Omental fat pad (tissue), 4 donors: ENCODE results near the gene ADAM19. TPM values are rescaled to one million over a fixed set of nuclear protein-coding genes. Genes with fewer than 3 reads are reported as not detected.

Source experiments
- ATAC-seq: fragments of 150-250 bp; one replicate; pipeline ENCODE4 v1.9.1; 2016; ENCODE audit warnings: mild to moderate bottlenecking, moderate library complexity; ENCODE audit not compliant: low FRiP score
- DNase-seq: peaks from one replicate; pipeline ENCODE4 v3.0.0-alpha.2; 2019; ENCODE audit warnings: low spot score
- total RNA-seq, 4 donors: library from RNA; depleted of rRNA; stranded (reverse); fragments of >200 nt; gene quantifications; one replicate each; pipeline ENCODE4 v1.1.0, GENCODE V29; 2016
- TF ChIP-seq, protein P1 (sequence below), 3 donors: fragments of 450-650 bp; IDR thresholded peaks; one replicate each; pipeline ENCODE4 v1.5.1; 2016 to 2017; ENCODE audit warnings: antibody characterized with exemption in 3 of 3, mild to moderate bottlenecking in 3 of 3, moderate library complexity in 2 of 3

ADAM19 gene
- total RNA-seq, 4 donors from 2014 or later = 2.1 to 18.0 (median 9.1) TPM

DNA sequence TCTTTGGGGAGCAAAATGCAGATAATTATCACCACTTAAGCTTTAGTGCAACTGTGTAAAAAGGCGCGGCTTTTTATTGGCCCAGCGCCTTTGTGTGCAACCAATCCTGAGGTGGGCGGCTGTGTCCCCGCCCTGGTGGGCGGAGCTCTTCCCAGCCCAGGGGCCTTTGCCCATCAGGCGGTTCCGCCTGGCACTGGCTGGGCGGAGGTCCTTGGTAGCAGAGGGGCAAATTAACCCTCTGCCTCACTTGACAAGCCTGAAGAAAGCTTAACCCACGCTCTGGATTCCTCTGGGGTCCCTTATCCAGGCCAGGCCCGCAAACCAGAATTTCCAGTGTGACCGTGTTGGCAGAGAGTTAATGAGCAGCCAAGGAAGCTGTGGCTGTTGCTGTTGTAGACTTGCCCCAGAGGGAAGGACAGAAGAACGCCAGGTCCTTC lies 128.4 kb downstream of the ADAM19 start:
- TF ChIP-seq, protein P1, sequence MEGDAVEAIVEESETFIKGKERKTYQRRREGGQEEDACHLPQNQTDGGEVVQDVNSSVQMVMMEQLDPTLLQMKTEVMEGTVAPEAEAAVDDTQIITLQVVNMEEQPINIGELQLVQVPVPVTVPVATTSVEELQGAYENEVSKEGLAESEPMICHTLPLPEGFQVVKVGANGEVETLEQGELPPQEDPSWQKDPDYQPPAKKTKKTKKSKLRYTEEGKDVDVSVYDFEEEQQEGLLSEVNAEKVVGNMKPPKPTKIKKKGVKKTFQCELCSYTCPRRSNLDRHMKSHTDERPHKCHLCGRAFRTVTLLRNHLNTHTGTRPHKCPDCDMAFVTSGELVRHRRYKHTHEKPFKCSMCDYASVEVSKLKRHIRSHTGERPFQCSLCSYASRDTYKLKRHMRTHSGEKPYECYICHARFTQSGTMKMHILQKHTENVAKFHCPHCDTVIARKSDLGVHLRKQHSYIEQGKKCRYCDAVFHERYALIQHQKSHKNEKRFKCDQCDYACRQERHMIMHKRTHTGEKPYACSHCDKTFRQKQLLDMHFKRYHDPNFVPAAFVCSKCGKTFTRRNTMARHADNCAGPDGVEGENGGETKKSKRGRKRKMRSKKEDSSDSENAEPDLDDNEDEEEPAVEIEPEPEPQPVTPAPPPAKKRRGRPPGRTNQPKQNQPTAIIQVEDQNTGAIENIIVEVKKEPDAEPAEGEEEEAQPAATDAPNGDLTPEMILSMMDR (IDR thresholded peaks at IDR 0.05) = no peak
- no peak for ATAC-seq
- no peak for DNase-seq

DNA sequence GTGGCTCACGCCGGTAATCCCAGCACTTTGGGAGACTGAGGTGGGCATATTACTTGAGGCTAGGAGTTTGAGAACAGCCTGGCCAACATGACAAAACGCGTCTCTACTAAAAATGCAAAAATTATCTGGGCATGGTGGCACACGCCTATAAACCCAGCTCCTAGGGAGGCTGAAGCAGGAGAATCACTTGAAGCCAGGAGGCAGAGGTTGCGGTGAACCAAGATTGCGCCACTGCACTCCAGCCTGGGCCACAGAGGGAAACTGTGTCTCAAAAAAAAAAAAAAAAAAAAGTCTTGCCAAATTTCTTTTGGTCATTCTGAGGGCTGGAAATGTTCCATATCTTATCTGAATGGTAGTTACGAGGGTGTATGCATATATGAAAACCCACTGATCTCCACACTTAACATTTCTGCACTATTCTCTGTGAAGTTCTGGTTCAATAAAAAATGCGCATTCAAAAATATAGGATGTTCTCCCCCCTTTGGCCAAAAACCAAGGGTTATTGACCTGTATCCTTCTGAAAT lies 129.1 kb downstream of the ADAM19 start:
- no peak for DNase-seq
- TF ChIP-seq, protein P1 (IDR thresholded peaks at IDR 0.05) = no peak
- ATAC-seq = no peak

DNA sequence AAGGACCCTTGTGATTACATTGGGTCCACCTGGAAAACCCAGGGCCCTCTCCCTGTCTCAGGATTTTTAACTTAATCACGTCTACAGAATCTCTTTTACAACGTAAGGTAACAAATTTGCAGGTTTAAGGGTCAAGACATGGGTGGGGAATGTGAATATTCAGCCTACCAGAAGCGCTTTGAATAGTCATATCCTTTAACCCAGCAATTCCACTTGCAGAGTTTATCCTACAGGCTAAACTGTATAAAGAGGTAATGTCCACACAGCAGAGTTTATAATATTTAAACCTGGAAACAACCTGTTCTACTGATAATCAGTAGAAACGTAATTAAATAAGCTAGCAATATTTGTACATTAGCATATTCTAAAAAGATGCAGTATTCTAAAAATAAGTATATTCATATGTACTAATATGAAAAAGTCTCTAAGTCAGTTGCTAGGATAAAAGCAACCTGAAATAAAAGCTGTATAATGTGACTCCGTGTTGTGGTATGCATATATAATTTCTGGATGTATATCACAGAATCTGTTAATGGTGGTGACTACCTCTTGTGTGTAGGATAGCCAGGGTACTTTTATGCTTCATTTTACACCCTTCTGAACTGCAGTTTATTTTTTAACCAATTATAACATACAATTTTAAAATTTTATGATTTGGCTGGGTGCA lies 129.7 kb downstream of the ADAM19 start:
- DNase-seq = no peak
- ATAC-seq = no peak
- TF ChIP-seq, protein P1 (IDR thresholded peaks at IDR 0.05) = no peak

DNA sequence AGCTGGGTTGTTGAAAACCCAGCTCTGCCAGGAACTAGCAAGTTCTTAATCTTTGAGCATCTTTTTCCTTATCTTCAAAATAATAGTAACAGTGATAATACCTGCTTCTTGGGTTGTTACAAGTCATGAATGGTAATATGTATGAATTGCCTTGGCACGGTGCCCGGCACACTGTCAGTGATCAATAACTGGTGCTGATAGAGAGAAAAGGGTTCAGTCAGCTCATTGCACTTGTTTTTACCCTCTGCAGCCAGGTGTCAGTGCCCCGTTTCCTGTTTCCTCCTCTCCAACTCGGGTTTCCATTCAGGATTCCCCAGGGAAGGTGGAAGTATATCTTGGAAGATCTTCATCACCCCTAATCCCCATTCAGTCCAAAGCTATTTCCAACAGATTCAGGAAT lies 131.4 kb downstream of the ADAM19 start:
- ATAC-seq = no peak

GRCh38 chr5:157443041-157443549 lies 132.5 kb downstream of the ADAM19 start:
- TF ChIP-seq, protein P1 (IDR thresholded peaks at IDR 0.05) = no peak
- DNase-seq (no peak), ATAC-seq (no peak)

More for the DNA sequence above, 131.4 kb downstream of the ADAM19 start:
- DNase-seq = no peak
- TF ChIP-seq, protein P1 (IDR thresholded peaks at IDR 0.05) = no peak

- DNase-seq = no peak
- ATAC-seq = no peak
- TF ChIP-seq, protein P1 (IDR thresholded peaks at IDR 0.05) = no peak
Measured at GRCh38 chr5:157434096-157434495, 141.5 kb downstream of the ADAM19 start.
